Measurements from ENCODE around the gene CYB5R2.

GRCh38 chr11:7672276-7672959 lies 882 bp downstream of the CYB5R2 start:
- TF ChIP-seq CTCF (conservative IDR thresholded peaks at IDR 0.05 in 1 of 2, IDR thresholded peaks at IDR 0.05 in 1 of 2; ENCODE audit: low read depth in 1 of 2, low read length in 2 of 2) (no peak), EZH2 (IDR thresholded peaks at IDR 0.05; ENCODE audit: low read length, missing control alignments) (no peak)

All from fibroblast of lung (primary cell).